GM10266 (cell line): ENCODE measurements around the gene CCDC78.

Experiments used
- DNase-seq: peaks from one replicate; pipeline ENCODE4 v3.0.0; 2012; ENCODE audit errors: extremely low spot score
- TF ChIP-seq, protein P1 (sequence below): IDR thresholded peaks from 2 replicates; pipeline ENCODE4 v1.5.1; 2012; ENCODE audit warnings: mild to moderate bottlenecking, low read depth; ENCODE audit not compliant: control insufficient read depth, insufficient read depth; ENCODE audit errors: missing control alignments

The CCDC78 gene

DNA sequence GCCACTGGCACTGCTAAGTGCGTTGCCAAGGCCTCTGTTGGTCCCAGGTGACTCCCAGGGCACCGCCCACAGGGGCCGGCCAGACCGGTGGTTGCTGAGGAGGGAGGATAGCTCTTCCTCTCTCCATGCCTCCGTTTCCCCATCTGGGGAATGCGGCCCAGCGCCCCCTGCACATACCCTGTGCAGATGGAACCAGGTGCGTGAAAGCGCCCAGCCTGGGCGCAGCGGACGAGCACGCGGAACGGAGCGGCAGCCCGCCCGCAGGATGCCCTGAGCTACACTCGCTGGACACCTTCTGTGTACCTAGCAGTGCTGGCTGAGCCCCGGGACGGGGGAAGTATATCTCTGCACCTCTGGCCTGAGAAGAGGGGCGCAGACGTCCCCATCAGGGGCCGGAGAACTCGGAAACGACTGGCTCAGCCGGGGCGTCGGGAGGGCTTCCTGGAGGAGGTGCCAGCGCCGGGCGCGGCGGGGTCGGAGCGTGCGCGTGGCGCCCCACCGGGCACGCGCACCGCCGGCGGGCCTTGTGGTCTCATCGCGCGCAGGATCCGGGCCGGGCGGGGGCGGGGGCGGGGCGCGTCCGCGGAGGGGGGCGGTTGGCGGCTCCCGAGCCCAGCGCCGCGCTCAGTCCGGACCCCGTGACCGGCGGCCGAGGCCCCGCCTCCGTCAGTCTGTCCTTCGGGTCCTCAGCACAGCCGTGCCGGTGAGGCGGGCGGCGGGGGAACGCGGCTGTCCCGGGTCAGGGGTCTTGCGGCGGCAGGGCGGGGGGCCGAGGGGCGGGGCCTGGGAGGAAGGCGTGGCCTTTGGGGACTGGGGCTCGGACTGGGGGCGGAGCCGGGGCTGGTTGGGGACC is at the start of gene CCDC78, which contains the start of gene HAGHL:
CCDC78 (minus strand) TSS at position 6 of the 853 bp plus-strand sequence. CDS start 76 bp downstream, outside the sequence.
HAGHL (plus strand) TSS at position 669 of the 853 bp plus-strand sequence. CDS start 404 bp downstream, outside the sequence.
- TF ChIP-seq, protein P1, sequence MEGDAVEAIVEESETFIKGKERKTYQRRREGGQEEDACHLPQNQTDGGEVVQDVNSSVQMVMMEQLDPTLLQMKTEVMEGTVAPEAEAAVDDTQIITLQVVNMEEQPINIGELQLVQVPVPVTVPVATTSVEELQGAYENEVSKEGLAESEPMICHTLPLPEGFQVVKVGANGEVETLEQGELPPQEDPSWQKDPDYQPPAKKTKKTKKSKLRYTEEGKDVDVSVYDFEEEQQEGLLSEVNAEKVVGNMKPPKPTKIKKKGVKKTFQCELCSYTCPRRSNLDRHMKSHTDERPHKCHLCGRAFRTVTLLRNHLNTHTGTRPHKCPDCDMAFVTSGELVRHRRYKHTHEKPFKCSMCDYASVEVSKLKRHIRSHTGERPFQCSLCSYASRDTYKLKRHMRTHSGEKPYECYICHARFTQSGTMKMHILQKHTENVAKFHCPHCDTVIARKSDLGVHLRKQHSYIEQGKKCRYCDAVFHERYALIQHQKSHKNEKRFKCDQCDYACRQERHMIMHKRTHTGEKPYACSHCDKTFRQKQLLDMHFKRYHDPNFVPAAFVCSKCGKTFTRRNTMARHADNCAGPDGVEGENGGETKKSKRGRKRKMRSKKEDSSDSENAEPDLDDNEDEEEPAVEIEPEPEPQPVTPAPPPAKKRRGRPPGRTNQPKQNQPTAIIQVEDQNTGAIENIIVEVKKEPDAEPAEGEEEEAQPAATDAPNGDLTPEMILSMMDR, result no peak
- peak; percentile 92 for DNase-seq

DNA sequence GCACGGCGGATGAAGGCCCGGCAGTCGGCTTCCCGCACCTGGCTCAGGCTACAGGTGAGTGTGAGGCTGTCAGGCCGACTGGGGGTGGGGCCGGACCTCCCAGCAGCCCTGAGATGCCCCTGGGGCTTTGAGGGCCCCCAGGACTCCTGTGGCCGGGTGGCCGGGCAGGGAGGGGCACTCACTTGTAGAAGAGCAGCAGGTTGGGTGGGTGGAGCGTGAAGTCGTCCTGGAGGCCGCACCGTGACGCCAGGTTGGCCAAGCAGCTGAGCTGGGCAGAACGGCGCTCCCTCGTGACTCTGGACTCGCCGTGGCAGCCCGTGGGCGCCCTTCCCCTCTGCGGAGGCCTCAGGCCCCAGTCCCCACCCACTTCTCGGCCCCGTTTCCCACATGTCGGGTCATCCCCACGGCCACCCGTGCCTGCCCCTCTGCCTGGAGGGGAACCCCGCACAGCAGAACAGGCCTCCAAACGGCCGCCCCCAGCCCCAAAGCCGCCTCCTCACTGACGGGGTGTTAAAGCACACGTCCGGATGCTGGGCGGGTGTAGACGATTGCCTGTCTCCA is 49.1 kb upstream of the CCDC78 start:
- TF ChIP-seq, protein P1, result no peak

GRCh38 chr16:774086-775001 is 48.1 kb upstream of the CCDC78 start:
- TF ChIP-seq, protein P1, result no peak
- DNase-seq, result no peak

More for the DNA sequence above, 49.1 kb upstream of the CCDC78 start:
- DNase-seq, result no peak

- no peak for DNase-seq
- TF ChIP-seq, protein P1, result no peak
Measured at GRCh38 chr16:772959-773358, 46.7 kb upstream of the CCDC78 start.

DNA sequence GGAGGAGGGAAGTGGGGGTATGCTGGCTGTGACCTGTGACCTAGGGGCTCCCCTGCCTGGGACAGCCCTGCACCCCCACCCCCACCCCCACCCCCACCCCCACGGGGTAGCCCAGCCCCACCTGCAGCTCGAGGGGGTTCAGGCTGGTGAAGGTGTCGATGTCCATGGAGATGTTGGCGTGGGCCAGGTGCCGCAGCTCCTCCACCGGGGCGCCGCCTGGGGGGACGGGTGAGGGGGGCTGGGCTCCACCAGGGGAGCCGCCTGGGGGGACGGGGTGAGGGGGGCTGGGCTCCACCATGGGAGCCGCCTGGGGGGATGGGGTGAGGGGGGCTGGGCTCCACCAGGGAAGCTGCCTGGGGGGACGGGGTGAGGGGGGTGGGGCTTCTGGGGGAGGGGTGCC is 44.2 kb upstream of the CCDC78 start:
- TF ChIP-seq, protein P1, result no peak

GRCh38 chr16:769934-770333 is 43.7 kb upstream of the CCDC78 start:
- TF ChIP-seq, protein P1, result no peak
- DNase-seq, result no peak

More for the DNA sequence above, 44.2 kb upstream of the CCDC78 start:
- no peak for DNase-seq
